Prostate gland (tissue), 2 donors: ENCODE data around the gene FAM184A.
A peak's percentile ranks its signal among the peaks of the same experiment; 100 is the strongest.

Experiments
- CTCF ChIP-seq, 4 experiments: fragments of 200-600 bp in 2 of 4; fragments of 450-650 bp in 2 of 4; sonication (generic) in 2 of 4; IDR thresholded peaks; 1 replicate in 3 of 4; 2 replicates in 1 of 4; pipeline ENCODE4 v1.5.1; 2016 to 2019; ENCODE audit warnings: antibody characterized with exemption in 4 of 4, mild to moderate bottlenecking in 2 of 4, moderate library complexity in 2 of 4
- POLR2A ChIP-seq: fragments of 450-650 bp; IDR thresholded peaks from one replicate; pipeline ENCODE4 v1.6.1; 2016; ENCODE audit warnings: antibody characterized with exemption, mild to moderate bottlenecking

GRCh38 chr6:118968416-118968815 is 110.0 kb downstream of the FAM184A start:
- TF ChIP-seq CTCF (IDR thresholded peaks at IDR 0.05): peak in 3 of 4 experiments; percentile 24 to 59 (median 49)
- no peak for TF ChIP-seq POLR2A
